Retinal pigment epithelial cell (primary cell): ENCODE data around the gene ACP4.
"Not testable (repeated sequence)": the region's sequence is repeated elsewhere in the genome, so short reads cannot be mapped to it uniquely, and the experiment has no call there.

Experiments
- DNase-seq: peaks from one replicate; pipeline ENCODE4 v3.0.0-alpha.2; 2010; ENCODE audit warnings: low read depth
- H3K4me3 ChIP-seq: 2 replicates; pipeline ENCODE4 v1.5.1; 2011; ENCODE audit warnings: mild to moderate bottlenecking, low read length, control low read depth, moderate library complexity
- TF ChIP-seq, protein P1 (sequence below): conservative IDR thresholded peaks from 2 replicates; pipeline ENCODE4 v1.5.1; 2011; ENCODE audit warnings: low read depth, low read length, control low read depth, inconsistent platforms

The ACP4 gene

DNA sequence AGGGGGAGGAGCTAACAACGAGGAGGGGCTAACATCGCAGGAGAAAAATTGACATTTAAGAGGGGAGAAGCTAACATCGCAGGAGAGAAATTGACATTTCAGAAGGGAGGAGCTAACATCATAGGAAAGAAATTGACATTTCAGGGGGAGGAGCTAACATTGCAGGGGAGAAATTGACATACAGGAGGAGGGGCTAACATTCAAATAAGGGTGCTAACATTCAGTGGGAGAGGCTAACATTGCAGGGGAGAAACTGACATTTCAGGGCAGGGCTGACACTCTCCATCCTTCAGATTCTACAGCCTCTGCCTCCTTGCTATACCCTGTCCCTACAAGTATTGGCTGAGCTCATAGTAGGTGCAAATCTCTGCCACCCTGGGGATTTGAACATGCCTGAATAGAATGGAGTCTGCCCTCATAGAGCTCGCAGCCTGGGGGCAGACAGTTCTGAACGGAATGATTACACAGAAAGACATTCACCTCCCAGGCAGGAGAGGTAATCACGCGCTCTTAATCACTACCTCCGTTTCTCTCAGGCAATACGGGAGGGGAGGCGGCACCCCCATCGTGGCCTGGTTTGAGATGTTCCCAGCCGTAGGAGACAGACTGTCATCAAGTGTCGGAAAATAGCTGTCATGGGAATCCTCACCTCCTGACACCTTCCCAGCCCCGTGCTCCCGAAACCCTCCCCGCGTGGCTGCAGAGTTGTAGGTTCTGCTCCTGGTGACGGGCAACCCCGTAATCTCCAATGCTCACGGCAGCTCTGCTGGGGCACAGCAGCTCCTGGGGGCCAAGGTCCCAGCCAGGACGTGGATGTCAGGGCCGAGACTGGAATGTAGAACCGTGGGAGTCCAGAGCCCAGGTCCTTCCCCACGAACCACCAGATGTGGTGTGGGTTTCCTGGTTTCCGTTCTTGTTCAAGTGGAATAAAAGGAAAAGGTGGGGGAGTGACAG, 10.4 kb upstream of the ACP4 start:
- TF ChIP-seq, protein P1, sequence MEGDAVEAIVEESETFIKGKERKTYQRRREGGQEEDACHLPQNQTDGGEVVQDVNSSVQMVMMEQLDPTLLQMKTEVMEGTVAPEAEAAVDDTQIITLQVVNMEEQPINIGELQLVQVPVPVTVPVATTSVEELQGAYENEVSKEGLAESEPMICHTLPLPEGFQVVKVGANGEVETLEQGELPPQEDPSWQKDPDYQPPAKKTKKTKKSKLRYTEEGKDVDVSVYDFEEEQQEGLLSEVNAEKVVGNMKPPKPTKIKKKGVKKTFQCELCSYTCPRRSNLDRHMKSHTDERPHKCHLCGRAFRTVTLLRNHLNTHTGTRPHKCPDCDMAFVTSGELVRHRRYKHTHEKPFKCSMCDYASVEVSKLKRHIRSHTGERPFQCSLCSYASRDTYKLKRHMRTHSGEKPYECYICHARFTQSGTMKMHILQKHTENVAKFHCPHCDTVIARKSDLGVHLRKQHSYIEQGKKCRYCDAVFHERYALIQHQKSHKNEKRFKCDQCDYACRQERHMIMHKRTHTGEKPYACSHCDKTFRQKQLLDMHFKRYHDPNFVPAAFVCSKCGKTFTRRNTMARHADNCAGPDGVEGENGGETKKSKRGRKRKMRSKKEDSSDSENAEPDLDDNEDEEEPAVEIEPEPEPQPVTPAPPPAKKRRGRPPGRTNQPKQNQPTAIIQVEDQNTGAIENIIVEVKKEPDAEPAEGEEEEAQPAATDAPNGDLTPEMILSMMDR = no peak
- DNase-seq = no peak
- no peak overlapping the region for H3K4me3 ChIP-seq

DNA sequence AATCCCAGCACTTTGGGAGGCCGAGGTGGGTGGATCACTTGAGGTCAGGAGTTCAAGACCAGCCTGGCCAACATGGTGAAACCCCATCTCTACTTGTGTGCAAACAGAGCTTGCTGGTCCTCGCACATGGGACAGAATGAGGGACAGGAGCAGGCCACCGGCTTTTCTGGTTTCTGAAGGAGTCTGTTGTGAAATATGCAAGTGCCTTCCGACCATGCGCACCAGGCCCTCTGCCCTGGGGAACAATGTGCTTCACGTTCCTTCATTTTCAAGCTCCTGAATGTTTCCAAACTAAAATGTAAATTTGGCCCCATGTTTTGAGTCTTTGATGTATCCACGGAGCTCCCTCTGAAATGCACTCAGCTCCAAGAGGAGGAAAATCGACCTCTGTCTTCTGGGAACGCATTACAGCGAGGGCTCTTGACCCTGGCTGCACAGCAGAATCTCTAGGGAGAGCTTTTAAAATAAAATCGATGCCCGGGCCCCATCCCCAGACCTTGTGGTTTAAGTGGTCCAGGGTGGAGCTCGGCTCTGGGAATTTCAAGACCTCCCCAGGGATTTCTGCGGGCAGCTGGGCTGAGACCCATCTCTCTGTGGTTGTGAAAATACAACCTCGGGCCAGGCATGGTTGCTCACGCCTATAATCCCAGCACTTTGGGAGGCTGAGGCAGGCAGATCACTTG, 9.3 kb upstream of the ACP4 start:
- DNase-seq = no peak
- TF ChIP-seq, protein P1 = no peak
- H3K4me3 ChIP-seq = no peak overlapping the region

DNA sequence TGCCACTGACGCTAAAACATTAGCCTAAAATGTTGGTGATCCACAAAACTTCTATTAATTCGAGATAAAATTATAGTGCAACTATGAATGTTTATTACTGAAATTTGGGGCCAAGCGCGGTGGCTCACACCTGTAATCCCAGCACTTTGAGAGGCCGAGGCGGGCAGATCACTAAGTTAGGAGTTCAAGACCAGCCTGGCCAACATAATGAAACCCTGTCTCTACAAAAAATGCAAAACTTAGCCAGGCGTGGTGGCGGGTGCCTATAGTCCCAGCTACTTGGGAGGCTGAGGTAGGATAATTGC, 6.4 kb upstream of the ACP4 start:
- not testable (repeated sequence) for H3K4me3 ChIP-seq, DNase-seq

DNA sequence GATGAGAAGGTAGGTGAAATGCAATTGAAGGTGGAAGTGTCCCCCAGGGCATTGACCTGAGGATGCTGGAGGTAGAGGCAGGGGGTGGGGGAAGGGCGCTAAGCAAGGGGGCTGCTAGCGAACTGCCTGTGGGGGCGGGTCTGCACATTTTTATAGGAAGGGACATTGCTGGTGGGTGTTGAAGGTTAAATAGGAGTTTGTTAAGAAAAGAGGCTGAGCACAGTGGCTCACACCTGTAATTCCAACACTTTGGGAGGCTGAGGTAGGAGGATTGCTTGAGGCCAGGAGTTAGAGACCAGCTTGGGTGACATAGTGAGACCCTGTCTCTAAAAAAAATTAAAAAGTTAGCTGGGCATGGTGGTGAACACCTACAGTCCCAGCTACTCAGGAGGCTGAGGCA, 5.5 kb upstream of the ACP4 start:
- TF ChIP-seq, protein P1 = no peak
- no peak for DNase-seq
- no peak overlapping the region for H3K4me3 ChIP-seq

GRCh38 chr19:50785329-50785728, 4.9 kb upstream of the ACP4 start:
- TF ChIP-seq, protein P1 = no peak
- no peak overlapping the region for H3K4me3 ChIP-seq
- DNase-seq = no peak

DNA sequence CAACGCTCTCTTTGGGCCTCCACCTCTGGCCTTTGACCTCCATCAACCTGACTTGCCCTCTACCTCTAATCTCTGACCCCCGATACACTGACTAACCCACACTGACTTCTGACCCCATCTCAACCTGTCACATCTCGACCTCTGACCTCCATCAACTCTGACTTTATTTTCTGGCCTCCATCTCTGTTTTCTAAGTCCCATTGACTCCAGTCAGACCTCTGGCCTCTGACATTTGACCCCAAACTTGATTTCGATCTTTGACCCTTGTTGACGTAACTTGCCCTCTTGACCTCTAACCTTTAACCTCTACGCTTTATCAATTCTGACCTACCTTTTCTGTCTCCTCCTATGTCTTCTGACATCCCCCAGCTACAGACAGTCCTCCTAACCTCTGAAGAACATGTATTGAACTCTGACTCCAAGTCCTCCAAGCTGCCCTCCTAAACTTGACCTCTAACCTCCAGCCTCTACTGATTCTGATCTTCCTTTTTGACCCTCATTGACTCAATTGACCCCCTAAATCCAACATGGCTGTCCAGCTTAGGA, 780 bp downstream of the ACP4 start:
- DNase-seq = no peak
- TF ChIP-seq, protein P1 = no peak
- no peak overlapping the region for H3K4me3 ChIP-seq

DNA sequence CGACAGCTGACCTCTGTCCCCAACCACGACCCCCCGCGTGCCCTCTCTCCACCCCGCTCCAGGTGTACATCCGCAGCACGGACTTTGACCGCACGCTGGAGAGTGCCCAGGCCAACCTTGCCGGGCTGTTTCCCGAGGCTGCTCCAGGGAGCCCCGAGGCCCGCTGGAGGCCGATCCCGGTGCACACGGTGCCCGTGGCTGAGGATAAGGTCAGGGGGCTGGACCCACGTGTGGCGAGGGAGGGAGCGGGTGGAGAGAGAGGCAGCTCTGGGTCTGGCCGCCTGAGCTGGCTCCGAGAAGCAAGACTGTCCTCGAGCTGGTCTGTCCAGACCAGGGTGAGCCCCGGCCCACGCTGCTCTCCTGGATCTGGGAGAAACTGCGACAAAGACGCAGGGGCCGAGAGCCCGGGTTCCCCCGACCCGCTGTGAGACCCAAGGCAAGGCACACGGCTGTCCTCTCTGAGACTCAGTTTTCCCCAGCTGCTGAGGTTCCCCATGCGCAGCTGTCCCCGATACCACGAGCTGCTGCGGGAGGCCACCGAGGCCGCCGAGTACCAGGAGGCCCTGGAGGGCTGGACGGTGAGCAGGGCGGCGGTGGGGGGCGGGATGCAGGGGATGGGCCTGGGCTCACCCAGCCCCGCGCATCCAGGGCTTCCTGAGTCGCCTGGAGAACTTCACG, 1.5 kb downstream of the ACP4 start:
- no peak for DNase-seq

More for the DNA sequence above, 1.5 kb downstream of the ACP4 start:
- no peak overlapping the region for H3K4me3 ChIP-seq
- TF ChIP-seq, protein P1 = no peak
